Right lobe of liver (tissue), 6 donors: Measurements from ENCODE around the gene B4GALT3. TPM values are rescaled to one million over a fixed set of nuclear protein-coding genes. Genes with fewer than 3 reads are reported as not detected.

Experiments used
- ATAC-seq, 4 donors: fragments of 200-7000 bp; cut with Tn5 transposase; one replicate each; pipeline ENCODE4 v1.9.1; 2020; ENCODE audit warnings: mild to moderate bottlenecking in 4 of 4, moderate library complexity in 4 of 4
- DNase-seq, 3 donors: peaks; one replicate each; pipeline ENCODE4 v3.0.0-alpha.2; 2020
- H3K27ac ChIP-seq, 3 donors: fragments of 200-600 bp; one replicate each; pipeline ENCODE4 v1.8.0; 2022
- H3K27me3 ChIP-seq, 2 donors: fragments of 200-600 bp; one replicate each; pipeline ENCODE4 v1.8.0; 2022
- H3K36me3 ChIP-seq, 4 donors: fragments of 200-600 bp; sonication (generic) in 1 of 4; one replicate each; pipeline versions ENCODE4 v1.5.1 to v1.8.0; 2017 to 2022; ENCODE audit warnings: control low read depth in 1 of 4
- H3K4me1 ChIP-seq, 4 donors: fragments of 200-600 bp; sonication (generic) in 1 of 4; one replicate each; pipeline versions ENCODE4 v1.5.1 to v1.8.0; 2017 to 2022; ENCODE audit warnings: control low read depth in 1 of 4
- H3K4me3 ChIP-seq, 3 donors: fragments of 200-600 bp; one replicate each; pipeline ENCODE4 v1.8.0; 2022
- H3K9me3 ChIP-seq, 4 donors: fragments of 200-600 bp; sonication (generic) in 1 of 4; one replicate each; pipeline versions ENCODE4 v1.5.1 to v1.8.0; 2017 to 2022; ENCODE audit warnings: control low read depth in 1 of 4
- POLR2A ChIP-seq: fragments of 450-650 bp; IDR thresholded peaks from one replicate; pipeline ENCODE4 v1.6.1; 2017; ENCODE audit warnings: antibody characterized with exemption, mild to moderate bottlenecking
- WGBS: methylation state at CpG from one replicate; pipeline ENCODE4 v1.1.6; 2018; ENCODE audit warnings: low coverage, low lambda C conversion rate; ENCODE audit not compliant: insufficient coverage; ENCODE audit errors: missing lambda C conversion rate; 5-methylcytosine and 5-hydroxymethylcytosine counted together
- intact Hi-C, 2 donors: fragments of 100-400 bp; cut with DNase I; formaldehyde crosslinking; loops; one replicate each; pipeline versions ENCODE4 v1.11.2 to v1.14.1; 2022
- total RNA-seq, 6 experiments: library from RNA; depleted of rRNA in 2 of 6; stranded (reverse); fragments of >200 nt in 2 of 6; fragmentation: NEBNext Ultra II Directional in 3 of 6; extraction: Animal tissue kit (Norgen Biotek cat#: 25700) in 3 of 6; gene quantifications; one replicate each; pipeline versions ENCODE4 v1.1.0 to v1.2.4, GENCODE V29; 2016 to 2023
- TF ChIP-seq, protein P1 (sequence below), 4 donors: fragments of 200-600 bp in 3 of 4; fragments of 450-650 bp in 1 of 4; IDR thresholded peaks; one replicate each; pipeline versions ENCODE4 v1.5.1 to v1.8.0; 2016 to 2022; ENCODE audit warnings: antibody characterized with exemption in 4 of 4, mild to moderate bottlenecking in 2 of 4
- donor health status: DM: no; HTN: yes; CAD: no.
- donor health status: DM: no; HTN: no; CAD: no.
- donor health status: DM: no; HTN: no; CAD: no.
- donor health status: DM: no; HTN: yes; CAD: no.
- donor health status: DM: no; HTN: yes; CAD: no.

B4GALT3 gene
- total RNA-seq, 6 experiments from 2014 or later, result 10.9 to 21.1 (median 13.1) TPM

GRCh38 chr1:161200421-161200991 lies 23.2 kb upstream of the B4GALT3 start:
- Histone ChIP-seq H3K36me3 (peaks cover 0 to 14% (median 5%) of the 10 kb centered on the region in 4 donors), H3K27ac (peak overlapping the region; percentile 92 to 96 (median 95)), H3K9me3 (no peaks in the 10 kb centered on the region), H3K4me3 (no peak overlapping the region), H3K27me3 (no peaks in the 10 kb centered on the region), H3K4me1 (peaks cover 0 to 24% (median 8%) of the 10 kb centered on the region in 4 donors)
- intact Hi-C loops, result no loop called here
- no peak for TF ChIP-seq POLR2A
- WGBS, result 51% methylated on average over 4 of the region's 5 CpGs
- ATAC-seq (no peak), DNase-seq (no peak)

DNA sequence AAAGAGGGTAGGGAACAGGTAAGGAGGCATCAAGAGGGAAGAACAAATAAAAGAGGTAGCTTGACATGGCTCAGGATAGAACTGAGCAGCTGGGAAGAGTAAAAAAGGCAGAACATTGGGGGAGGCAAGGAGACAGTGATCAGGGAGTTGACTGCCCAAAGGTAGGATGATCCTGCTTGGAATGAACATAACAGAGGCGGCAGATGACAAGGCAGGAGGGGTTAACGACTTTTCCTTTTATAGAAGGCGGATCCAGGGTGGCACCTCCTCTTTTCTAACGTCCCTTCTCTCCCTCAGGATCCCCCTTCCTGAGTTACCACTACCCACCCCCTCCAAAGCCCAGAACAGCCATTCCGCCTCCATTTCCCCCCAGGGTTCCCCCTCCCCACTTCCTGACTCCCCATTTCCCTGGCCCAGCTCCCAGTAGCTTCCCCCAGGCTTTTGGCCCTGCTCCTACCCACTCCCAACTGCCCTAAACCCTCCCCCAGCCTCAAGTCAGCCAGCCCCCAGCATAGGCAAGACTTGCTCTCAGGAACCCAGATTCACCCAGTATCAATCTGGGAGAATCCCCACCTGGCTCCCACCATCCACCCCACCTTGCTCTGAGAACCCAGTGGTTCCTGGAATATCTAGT lies 22.3 kb upstream of the B4GALT3 start:
- DNase-seq (no peak), ATAC-seq (no peak)
- TF ChIP-seq, protein P1, sequence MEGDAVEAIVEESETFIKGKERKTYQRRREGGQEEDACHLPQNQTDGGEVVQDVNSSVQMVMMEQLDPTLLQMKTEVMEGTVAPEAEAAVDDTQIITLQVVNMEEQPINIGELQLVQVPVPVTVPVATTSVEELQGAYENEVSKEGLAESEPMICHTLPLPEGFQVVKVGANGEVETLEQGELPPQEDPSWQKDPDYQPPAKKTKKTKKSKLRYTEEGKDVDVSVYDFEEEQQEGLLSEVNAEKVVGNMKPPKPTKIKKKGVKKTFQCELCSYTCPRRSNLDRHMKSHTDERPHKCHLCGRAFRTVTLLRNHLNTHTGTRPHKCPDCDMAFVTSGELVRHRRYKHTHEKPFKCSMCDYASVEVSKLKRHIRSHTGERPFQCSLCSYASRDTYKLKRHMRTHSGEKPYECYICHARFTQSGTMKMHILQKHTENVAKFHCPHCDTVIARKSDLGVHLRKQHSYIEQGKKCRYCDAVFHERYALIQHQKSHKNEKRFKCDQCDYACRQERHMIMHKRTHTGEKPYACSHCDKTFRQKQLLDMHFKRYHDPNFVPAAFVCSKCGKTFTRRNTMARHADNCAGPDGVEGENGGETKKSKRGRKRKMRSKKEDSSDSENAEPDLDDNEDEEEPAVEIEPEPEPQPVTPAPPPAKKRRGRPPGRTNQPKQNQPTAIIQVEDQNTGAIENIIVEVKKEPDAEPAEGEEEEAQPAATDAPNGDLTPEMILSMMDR (IDR thresholded peaks at IDR 0.05), result no peak
- no peak for TF ChIP-seq POLR2A
- Histone ChIP-seq H3K4me3 (no peak overlapping the region), H3K36me3 (peaks cover 0 to 11% (median 4%) of the 10 kb centered on the region in 4 donors), H3K27me3 (no peaks in the 10 kb centered on the region), H3K4me1 (peaks cover 0 to 24% (median 8%) of the 10 kb centered on the region in 4 donors), H3K27ac (peak overlapping the region; percentile 55 to 95 (median 92)), H3K9me3 (no peaks in the 10 kb centered on the region)
- intact Hi-C loops, result loop anchor here (10.0 kb wide), 2 partner anchors 175 to 185 kb away; no protein-coding TSS in a partner anchor
- WGBS, result 62% methylated on average over 5 of the region's 5 CpGs

DNA sequence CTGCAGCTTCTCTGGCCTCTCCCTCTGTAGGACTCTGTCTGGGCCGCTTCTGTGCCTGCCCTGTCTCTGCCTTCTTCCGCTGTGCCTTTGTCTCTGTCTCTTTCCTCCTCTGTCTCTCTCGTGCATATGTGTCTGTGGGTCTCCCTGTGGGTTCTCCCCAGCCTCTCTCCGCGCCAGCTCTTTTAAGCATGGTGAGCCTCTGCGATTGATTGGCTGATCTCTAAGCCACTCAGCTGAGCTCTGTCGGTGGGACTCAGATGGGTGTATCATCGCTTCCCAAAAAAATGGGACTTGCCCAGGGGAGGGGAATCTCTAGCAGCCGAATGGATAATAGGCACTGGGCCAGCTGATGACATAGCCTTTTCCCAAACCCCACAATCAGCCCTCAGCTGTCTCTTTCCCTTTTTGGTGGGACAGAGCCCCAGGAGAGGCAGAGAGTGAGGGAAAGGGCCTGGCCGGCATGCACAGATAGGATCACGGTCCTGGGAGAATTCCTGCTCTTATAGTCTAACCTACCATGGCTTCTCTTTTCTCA lies 21.7 kb upstream of the B4GALT3 start, which contains the start of gene ADAMTS4:
TSS of gene ADAMTS4 (minus strand) at position 158 of the 535 bp plus-strand sequence. CDS start 427 bp downstream, outside the sequence.
- intact Hi-C loops, result loop anchor here (10.0 kb wide), 2 partner anchors 176 to 186 kb away; no protein-coding TSS in a partner anchor
- peak within 1 kb of the TSS; percentile 19 to 38 (median 23) for H3K4me3 ChIP-seq
- DNase-seq (peak in 1 of 3 donors; percentile 49), ATAC-seq (peak in 1 of 4 donors; percentile 3)
- H3K27ac ChIP-seq, result peak within 1 kb of the TSS; percentile 55 to 95 (median 92)
- H3K27me3 ChIP-seq, result no peaks in the 10 kb centered on the region
- TF ChIP-seq POLR2A, result peak; percentile 73
- TF ChIP-seq, protein P1 (IDR thresholded peaks at IDR 0.05), result no peak
- H3K4me1 ChIP-seq, result peaks cover 0 to 28% (median 11%) of the 10 kb centered on the region in 4 donors
- H3K36me3 ChIP-seq, result peaks cover 0 to 6% (median under 1%) of the 10 kb centered on the region in 4 donors
- H3K9me3 ChIP-seq, result no peaks in the 10 kb centered on the region
- WGBS, result 59% methylated on average over 5 of the region's 11 CpGs

DNA sequence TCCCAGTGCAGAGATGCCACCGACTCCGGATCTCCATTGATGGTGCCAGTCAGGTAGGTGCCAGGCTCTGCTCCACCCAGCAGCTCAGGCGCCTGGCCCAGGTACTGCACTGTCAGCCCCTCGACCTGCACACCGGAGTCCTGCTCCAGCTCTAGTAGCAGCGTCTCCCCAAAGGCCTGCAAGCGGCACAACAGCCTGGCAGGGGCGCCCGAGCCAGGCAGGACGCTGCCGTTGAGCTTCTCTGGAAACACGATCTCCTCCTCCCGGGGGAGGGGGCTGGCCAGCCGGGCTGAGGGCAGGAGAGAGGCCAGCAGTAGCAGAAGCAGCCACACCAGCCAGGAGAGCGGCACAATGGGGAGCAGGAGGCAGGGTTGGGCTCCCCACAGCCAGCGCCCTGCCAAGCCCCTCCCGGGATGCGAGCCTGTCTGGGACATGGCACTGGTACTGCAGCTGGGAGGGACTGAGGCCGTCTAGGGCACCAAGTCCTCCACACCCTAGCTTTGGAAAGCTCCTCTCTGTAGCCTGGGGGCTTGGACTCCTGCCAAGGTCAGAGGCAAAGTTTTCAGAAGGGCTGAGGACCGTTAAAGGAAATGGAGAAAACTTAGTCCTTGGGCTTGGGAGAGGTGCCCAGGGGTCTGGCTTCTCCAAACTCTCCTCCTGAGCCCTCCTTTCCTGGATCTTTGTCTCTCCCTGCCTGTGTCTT lies 21.0 kb upstream of the B4GALT3 start:
- Histone ChIP-seq H3K9me3 (no peaks in the 10 kb centered on the region), H3K36me3 (peaks cover 0 to under 1% (median 0%) of the 10 kb centered on the region in 4 donors), H3K4me1 (peaks cover 0 to 27% (median 14%) of the 10 kb centered on the region in 4 donors), H3K27ac (peak overlapping the region; percentile 55 to 95 (median 92)), H3K27me3 (no peaks in the 10 kb centered on the region), H3K4me3 (peak overlapping the region; percentile 19 to 38 (median 23))
- WGBS, result 13% methylated on average over 7 of the region's 20 CpGs
- intact Hi-C loops, result loop anchor here (10.0 kb wide), 2 partner anchors 176 to 186 kb away; no protein-coding TSS in a partner anchor
- ATAC-seq (no peak), DNase-seq (peak in 1 of 3 donors; percentile 30)
- TF ChIP-seq POLR2A, result no peak
- TF ChIP-seq, protein P1 (IDR thresholded peaks at IDR 0.05), result no peak
